Measurements from ENCODE around the gene SFSWAP.
A peak's percentile ranks its signal among the peaks of the same experiment; 100 is the strongest.
"Not testable (repeated sequence)": the region's sequence is repeated elsewhere in the genome, so short reads cannot be mapped to it uniquely, and the experiment has no call there.

The SFSWAP gene

DNA sequence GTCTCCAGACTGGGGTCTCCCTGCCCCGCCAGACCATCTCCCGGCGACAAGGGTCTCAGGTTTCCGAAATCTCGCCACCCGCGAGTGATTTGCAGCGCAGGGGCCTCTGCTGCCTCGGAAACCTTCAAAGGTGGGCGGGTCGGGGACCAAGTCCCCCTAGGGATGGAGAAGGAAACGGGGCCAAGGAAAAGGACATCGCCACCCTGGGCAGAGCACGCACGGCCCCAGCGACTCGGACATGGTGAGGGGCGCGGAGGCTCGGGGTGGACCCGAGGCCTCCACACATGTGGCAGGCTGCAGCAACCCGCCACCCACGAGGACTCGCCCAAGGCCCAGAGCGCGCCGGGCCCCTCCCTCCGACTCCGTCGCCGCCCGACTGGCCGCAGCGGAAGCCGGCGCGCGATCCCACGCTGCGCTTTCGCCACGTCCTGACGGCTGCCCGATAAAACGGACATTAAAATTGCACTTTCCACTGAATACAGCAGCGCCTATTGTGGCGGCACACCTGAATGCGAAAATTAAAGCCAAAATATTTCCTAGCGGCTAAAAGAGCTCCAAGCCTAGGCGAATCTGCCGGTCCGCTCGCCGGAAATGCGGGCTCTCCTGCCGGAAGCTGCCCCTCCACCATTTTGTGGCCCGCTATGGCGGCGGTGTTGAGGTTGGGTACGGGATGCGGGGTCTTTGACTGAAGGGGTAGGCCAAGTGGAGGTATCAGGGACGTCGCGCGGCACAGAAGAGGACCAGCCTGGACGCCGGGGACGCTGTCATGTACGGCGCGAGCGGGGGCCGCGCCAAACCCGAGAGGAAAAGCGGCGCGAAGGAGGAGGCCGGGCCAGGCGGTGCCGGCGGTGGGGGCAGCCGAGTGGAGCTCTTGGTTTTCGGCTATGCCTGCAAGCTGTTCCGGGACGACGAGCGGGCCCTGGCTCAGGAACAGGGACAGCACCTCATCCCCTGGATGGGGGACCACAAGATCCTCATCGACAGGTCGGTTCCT is at the start of gene SFSWAP:
SFSWAP (plus strand) TSS at position 627 of the 994 bp plus-strand sequence; CDS start at position 767, 140 bp downstream.
- peak; percentile 35 to 79 for DNase-seq

DNA sequence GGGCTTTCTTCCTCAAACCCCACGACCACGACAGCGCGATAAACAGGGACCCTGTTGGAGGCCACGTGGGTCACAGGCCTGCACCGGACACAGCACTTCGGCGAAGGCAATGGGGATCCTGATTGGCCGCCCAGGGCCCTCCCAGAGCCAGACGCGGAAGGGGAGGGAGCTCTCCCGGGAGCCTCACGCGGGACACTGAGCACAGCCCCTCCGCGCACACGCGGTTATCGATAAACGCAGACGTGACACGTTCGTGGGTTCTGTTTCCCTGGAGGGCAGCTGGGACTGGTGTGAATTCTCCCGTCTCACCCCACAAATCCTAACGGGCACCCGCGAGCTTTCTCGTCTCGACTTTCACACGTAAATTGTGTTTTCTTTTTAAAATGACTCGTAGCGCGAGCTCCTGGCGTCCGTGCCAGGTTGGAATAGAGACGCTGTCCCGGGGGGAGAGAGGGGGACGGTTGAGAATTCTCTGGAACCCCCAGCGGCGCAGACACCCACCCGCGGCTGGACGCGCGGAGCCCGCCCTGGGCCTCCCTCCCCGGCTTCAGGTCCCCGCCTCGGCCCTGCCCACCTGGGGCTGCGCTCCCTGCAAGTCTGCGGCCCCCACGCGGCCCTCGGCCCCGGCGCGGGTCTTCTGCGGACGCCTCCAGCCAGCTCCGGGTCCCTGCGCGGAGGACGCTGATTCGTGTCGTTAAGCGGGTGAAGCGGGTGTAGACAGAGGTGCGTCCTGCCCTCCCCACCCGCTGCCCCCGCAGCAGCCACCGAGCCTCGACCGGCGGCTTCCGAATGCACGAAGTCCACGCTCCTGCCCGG is 49.5 kb upstream of the SFSWAP start:
- DNase-seq = not testable (repeated sequence)

DNA sequence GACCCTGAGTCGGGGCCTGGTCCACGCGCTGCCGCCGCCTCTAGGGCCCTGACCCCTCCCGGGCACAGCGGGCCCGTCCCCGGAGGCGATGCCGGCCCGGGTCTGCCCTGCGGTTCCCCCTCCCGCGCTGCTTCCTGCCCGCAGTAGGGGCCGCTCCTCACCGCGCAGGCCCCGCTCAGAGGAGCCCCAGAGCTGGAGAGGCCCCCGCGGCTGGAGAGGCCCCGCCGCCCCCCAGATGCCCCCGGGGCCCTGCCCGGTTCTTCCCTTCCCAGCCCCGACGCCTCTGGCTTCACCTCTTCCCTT is 49.0 kb upstream of the SFSWAP start:
- not testable (repeated sequence) for DNase-seq

DNA sequence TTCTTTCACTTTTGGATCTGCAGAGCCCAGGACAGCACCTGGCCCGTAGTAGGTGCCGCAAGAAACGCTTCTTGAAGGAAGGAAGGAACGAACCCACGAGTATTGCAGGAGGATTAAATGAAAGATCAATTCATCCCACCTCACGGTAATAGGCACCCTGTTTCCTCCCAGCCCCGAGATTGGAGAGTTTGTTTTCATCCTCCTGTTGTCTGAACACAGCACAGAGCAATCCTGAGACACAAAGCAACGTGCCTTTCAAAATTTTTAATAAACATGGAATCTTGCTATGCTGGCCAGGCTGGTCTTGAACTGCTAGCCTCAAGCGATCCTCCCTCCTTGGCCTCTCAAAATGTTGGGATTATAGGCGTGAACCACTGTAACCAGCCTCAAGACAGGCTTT is 48.5 kb upstream of the SFSWAP start:
- DNase-seq = not testable (repeated sequence)

DNA sequence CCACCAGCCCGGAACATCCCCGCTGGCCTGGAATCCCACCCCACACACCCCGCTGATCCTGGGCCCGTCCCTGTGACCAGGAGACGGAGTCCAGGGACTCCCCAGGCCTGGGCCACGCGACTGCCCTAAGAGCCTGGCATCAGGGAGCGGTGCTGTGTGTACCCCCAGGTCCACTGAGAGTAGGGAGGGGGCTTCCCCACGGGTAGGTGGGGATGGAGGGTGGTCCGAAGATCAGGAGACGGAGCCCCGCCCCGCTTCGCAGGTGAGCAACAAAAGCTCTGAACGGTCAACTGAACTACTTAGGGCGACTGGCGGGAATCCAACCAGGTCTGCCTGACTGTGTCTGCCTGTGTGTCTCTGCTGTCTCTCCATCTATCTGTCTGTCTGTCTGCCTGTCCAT is 45.2 kb upstream of the SFSWAP start:
- DNase-seq = not testable (repeated sequence)

DNA sequence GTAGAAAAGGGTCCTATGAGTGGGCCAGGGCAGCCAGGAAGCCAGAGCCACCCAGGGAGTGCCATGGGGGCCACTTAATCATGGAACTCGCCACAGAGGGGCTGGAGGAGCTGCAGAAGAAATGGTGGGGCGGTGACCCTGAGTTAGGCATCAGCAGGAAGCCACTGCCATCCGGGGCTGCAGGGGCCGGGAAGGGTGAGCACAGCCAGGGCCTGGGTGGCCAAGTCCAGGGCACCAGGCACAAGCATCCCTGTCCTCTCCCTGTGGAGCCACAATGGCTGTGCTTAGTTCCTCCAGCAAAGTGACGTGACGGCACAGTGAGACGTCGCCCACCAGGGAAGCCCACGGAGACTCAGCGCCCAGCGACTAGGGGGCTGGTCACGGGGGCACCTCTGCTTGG is 44.4 kb upstream of the SFSWAP start:
- not testable (repeated sequence) for DNase-seq

DNA sequence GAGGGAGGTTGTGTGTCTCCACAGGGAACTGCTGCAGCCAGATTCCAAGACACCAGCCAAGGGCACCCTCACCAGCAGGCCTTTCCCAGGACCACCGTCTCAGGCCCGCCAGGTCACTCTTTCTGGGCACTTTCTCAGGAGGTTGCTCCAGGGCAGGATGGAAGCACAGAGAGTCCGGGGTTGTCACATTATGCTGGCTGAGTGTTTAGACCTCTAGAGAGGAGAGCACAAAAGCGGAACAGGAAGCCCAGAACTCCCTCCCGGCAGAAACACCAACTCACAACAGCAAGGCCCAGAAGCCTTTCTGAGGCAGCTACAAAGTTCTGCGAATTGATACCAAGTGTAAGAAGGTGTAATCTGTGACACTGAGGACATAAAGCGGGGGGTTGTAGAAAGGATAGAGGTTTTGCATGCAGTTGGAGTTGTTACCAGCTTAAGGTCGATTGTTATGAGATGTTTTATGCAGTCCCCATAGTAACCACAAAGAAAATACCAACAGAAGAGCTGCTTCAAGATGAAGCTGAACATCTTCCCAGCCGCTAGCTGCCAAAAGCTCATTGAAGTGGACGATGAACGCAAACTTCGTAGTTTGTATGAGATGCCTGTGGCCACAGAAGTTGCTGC is 43.8 kb upstream of the SFSWAP start:
- DNase-seq = not testable (repeated sequence)

DNA sequence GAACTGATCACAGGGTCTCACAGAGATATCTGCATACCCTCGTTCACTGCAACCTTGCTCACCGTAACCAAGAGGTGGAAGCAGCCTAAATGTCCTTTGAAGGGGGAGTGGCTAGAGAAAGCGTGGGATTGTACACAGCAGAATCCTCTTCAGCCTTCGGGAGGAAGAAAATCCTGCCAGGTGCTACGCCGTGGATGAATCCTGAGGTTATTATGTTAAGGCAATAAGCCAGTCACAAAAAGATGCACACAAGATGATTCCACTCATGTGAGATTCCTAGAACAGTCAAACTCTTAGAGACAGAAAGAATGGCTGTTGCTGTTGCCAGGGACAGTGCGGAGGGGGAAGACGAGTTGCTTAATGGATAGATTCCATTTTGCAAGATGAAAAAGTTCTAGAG is 39.6 kb upstream of the SFSWAP start:
- no peak for DNase-seq

DNA sequence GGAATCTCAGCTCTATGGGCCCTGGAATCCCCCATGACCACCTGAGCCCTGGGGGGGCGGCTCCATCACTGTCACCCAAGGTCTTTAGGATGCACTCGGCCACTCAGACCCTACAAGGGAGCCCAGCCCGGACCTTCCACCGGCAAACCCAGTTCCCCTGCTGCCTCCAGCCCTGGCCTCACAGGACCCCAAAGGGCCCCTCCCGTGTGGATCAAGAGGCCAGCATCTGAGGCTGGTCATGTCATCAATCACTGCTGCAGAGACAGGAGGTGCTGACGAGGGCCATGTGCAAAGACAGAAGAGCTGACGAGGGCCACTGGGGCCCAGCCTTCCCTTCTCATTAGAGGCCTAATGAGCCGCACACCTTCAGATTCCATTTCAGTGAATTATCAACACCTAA is 39.0 kb upstream of the SFSWAP start:
- DNase-seq = no peak

DNA sequence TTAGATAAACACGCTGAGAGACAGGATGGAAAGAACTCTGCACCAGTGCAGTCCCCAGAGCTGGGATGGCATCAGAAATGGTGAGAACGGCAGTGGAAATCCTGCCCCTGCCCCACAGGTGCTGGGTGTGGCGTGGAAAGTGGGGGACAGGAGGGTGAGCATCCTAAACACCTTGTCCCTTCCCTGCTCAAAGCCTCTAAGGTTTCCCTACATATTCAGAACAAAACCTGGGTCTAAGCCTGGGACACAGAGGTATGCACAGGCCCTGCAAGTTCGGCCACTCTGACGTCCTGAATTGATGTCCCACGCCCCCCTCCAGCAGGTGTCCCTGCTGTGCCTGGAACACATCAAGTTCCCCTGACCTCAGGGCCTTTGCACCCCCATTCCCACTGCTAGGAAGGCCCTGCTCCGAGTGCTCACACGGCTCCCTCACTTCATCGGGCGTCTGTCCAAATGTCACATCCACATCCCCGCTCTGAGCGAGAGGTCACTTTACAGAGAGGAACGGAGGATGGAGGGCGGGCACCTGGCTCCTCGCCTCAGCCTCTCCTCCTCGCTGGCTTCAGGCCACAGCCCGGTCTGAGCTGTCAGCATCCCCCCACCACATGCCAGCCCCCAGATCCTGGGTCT is 38.5 kb upstream of the SFSWAP start:
- DNase-seq = no peak

DNA sequence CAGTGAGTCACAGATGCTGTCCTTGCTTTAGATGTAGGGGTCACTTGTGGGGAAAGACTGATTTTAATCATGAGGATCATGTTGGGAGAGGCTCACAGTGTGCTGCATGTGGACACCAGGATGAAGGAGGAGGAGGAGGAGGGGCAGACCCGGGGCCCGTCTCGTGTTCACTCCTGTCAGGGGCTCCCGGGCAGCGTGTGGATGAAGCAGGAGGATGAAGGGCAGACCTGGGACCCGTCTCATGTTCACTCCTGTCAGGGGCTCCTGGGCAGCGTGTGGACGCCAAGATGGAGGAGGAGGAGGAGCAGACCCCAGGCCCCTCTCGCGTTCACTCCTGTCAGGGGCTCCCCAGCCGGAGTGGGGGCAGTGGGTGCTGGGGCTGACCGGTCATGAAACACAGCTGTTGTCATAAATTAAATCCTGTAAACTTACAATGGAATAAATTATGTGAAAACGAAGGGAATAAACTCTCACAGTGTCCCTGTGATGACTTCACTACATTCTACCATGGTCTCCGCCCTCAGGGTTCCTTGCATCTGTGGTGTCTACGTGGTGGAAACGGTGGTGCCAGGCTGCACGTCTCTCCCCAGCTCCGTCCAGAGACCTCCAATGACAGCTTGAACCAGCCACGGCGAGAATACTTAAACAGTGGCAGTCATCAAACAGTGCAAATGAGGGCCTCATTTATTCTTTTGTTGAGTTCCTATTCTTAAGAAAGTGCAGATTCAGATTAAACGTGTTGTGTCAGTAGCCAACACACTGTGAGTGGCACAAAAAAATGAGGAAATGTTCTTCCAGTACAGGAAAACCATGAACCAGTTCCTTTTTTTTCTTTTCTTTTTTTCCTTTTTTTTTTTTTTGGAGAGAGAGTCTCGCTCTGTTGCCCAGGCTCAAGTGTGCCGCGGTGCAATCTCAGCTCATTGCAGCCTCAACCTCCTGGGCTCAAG is 37.7 kb upstream of the SFSWAP start:
- DNase-seq = no peak

DNA sequence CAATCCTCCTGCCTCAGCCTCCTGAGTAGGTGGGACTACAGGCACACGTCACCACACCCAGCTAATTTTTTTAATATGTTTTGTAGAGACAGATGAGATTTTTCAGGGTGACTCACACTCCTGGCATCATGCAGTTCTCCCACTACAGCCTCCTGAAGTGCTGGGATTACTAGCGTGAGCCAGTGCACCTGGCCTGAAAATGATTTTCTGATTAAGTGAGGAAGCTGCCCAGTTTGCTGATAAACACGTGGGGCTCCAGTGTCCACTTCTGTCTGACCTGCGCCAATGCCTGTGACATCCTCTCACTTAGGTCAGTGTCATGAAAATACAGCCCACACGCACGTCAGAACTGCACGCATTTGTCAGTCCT is 37.0 kb upstream of the SFSWAP start:
- no peak for DNase-seq

DNA sequence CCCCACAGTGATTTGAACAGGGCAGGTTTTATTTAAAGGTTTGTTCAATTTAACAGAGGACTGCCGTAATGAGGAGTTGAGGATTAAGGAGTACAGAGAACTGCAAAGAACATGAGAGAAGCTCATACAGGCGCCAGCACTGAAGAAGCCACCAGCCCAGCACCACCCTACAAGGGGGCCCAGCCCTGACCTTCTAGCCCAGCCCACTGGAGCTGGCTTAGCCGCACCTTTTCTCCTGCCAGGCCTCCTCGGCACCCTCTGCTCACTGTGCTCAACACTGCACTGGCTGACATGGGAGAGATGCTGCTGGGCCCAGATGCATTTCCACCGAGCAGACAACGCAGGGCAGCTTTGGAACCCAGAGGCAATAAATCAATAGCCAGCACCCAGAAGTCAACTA is 36.5 kb upstream of the SFSWAP start:
- DNase-seq = no peak

DNA sequence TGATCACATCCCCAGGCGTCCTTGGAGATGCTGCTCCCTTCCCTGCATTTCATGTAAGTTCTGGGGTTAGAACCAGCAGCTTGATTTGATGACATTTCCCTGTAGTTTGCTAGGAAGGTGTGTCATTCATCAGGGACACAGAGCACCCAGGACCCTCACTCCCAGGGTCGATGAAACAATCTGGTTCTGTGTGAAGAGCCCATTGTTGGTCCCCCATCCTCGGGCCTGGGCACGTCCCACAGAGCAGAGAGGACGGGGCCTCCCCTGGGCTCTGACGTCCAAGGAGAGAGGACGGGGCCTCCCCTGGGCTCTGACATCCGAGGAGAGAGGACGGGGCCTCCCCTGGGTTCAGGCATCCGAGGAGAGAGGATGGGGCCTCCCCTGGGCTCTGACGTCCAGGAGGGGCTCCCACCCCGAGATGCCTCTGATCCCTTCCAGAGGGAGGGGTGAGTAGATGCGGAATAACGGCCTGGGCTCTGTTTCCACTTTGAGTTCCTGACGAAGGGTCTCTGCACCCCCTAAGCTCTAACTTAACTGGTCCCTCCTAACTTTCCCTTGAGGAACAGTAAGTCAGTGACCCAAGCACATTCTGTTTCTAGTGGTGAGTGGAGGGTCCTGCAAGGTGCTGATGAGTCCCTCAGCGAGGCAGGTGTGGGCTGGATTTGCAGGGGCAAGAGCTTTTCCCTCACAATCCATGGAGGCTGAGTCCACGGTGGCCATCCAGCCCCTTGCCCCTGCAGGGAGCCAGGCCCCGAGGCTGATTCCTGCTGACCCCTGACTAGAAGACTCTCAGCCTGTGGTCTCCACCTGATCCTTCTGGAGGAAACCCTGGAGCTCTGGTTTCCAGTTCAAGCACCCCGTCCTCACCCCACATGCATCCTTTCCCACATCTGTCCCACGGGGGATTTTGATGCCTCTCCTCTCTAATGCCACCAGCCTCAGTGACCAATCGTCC is 35.5 kb upstream of the SFSWAP start:
- no peak for DNase-seq

DNA sequence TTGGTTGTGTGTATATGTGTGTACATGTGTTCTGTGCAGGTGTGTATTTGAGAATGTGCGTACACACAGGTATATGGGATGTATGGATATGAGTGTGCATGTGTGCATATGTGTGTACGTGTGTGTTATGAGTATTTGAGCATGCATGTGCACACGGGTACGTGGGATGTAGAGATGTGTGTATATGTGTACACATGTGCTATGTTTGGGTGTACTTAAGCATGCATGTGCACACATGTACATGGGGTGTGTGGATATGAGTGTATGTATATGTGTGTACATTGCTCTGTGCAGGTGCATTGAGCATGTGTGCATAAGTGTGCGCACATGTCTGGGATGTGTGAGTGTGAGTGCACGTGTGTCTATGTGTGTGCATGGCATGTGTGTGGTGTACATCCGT is 34.3 kb upstream of the SFSWAP start:
- DNase-seq = no peak

DNA sequence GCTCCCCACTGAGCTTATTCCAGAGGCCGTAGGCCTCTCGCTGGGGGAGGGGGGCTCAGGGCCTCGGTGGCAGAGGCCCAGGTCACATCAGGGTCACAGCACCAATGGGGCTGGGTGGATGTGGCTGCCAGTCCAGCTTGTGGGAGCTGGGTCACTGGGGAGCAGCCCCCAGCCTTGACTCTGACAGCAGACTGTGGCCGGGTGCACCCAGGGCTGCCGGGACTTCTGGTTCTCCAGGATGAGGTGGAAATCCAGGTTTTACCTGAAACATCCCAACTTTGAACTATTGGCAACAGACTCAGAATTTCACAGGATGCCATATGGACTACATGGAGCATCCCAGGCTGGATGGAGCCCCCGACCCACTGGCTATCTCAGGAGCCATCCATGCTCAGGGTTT is 33.8 kb upstream of the SFSWAP start:
- not testable (repeated sequence) for DNase-seq

DNA sequence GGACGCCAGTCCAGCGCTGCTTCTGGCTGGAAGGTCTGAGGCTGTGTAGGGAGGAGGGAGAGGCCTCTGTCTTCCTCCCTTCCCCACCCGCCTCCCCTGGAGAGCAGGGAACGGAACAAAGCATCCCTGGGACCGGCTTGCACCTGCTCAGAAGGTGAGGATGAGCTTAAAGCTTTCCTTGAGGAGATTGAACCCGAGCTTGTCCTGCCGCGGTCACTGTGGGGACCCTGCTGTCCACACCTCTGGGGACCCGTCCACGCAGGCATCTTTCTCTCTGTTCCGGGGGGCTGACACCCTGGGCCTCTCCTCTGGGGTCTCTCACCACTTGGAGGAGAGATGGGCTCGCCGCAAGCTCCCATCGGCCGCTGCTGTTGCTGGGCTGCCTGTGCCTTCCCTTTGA is 33.2 kb upstream of the SFSWAP start:
- no peak for DNase-seq

DNA sequence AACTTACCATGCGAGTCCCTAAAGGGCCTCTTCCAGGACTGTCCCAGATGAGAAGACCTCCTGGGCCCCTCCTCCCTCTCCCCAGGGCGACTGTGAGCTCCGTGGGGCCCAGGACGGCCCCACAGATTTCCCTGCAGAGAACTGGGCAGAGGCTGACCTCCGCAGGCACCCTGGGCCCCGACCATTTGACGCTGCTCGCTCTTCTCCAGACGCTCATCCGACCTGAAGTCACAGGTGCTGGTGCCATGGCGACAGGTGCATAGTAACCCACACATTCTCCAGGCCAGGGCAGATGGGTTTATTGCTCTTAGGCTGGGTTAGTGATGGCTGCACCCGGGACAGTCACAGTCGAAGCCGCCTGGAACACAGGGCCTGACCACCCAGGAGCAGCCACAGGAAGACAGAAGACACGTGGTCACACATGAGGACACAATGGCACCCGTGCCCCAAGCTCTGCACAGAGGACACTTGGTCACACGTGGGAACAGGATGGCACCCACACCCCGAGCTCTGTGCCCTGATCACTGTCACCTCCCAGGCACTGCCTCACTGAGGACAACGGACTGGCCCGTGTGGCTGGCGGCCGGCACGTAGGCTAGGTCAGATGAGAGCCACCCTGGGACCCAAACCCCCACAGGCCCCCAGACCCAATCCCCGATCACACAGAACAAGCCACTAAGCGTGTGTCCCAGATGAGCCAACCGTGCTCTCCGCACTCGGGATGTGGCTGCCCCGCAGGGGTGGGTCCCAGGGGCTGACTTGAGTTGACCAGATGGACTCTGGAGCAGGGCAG is 32.3 kb upstream of the SFSWAP start:
- not testable (repeated sequence) for DNase-seq

DNA sequence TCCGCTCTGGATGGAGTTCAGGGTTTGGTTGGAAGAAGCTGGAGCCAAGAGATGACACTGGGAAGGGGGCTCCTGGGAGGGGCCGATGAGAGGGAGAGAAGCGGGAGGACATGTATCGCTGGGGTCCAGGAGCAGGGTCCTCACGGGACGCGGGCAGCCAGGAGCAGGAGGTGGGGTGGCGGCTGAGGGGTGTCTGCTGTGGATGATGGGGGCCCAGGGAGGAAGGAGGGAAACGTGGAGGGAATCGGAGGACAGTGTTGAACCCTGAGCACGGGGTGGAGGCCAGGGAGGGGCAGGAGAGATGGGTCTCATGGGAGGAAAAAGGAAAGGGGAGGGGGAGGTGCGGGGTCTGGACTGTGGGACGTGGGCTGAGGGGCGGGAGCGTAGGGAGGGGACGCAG is 31.7 kb upstream of the SFSWAP start:
- DNase-seq = not testable (repeated sequence)

DNA sequence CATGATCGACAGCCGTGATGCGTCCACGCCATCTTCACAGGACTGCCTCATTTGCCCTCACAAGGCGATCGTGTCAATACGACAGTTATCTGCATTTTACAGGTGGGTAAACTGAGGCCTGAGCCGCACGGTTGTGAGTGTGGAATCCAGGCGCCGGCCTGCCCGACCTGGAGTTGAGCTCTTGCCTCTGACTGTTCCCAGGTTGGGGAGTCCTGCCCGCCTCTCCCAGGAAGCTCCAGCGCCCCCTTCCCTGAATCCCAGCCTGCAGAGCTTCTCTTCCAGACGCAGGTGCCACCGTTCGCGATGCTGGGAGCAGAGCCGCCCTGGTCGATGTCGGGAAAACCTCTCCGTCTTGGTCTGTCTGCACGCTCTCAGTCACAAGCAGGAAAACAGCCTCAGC is 31.1 kb upstream of the SFSWAP start:
- not testable (repeated sequence) for DNase-seq
